ENCODE measurements around the gene RAB18.

Gene RAB18

GRCh38 chr10:27479016-27479415 is 25.1 kb upstream of the RAB18 start:
- H3K36me3 ChIP-seq (ENCODE audit: control insufficient read depth, insufficient read depth, low read length) = no peaks in the 10 kb centered on the region
- H3K9me3 ChIP-seq (ENCODE audit: control insufficient read depth, insufficient read depth, low read length) = no peaks in the 10 kb centered on the region
- H3K4me1 ChIP-seq (ENCODE audit: control insufficient read depth, insufficient read depth, low read length) = no peaks in the 10 kb centered on the region
- no CpG with 5 or more reads among the region's 2 CpGs for WGBS (ENCODE audit: insufficient coverage, insufficient read length)
- no peak overlapping the region for H3K4me3 ChIP-seq (ENCODE audit: low read length)
- H3K27me3 ChIP-seq (ENCODE audit: control insufficient read depth, insufficient read depth, low read length) = no peaks in the 10 kb centered on the region
- DNase-seq (ENCODE audit: low read depth, low spot score) = no peak
- no peak overlapping the region for H3K27ac ChIP-seq (ENCODE audit: low read length)

GRCh38 chr10:27481486-27481885 is 22.6 kb upstream of the RAB18 start:
- Histone ChIP-seq H3K4me1 (ENCODE audit: control insufficient read depth, insufficient read depth, low read length) (no peaks in the 10 kb centered on the region), H3K9me3 (ENCODE audit: control insufficient read depth, insufficient read depth, low read length) (no peaks in the 10 kb centered on the region), H3K27me3 (ENCODE audit: control insufficient read depth, insufficient read depth, low read length) (no peaks in the 10 kb centered on the region), H3K4me3 (ENCODE audit: low read length) (no peak overlapping the region), H3K36me3 (ENCODE audit: control insufficient read depth, insufficient read depth, low read length) (no peaks in the 10 kb centered on the region), H3K27ac (ENCODE audit: low read length) (no peak overlapping the region)
- WGBS (ENCODE audit: insufficient coverage, insufficient read length) = no CpG with 5 or more reads among the region's 1 CpG
- no peak for DNase-seq (ENCODE audit: low read depth, low spot score)

GRCh38 chr10:27482984-27483956 is 20.8 kb upstream of the RAB18 start:
- Histone ChIP-seq H3K36me3 (ENCODE audit: control insufficient read depth, insufficient read depth, low read length) (no peaks in the 10 kb centered on the region), H3K27me3 (ENCODE audit: control insufficient read depth, insufficient read depth, low read length) (no peaks in the 10 kb centered on the region), H3K9me3 (ENCODE audit: control insufficient read depth, insufficient read depth, low read length) (no peaks in the 10 kb centered on the region), H3K4me3 (ENCODE audit: low read length) (no peak overlapping the region), H3K27ac (ENCODE audit: low read length) (no peak overlapping the region), H3K4me1 (ENCODE audit: control insufficient read depth, insufficient read depth, low read length) (no peaks in the 10 kb centered on the region)
- no CpG with 5 or more reads among the region's 10 CpGs for WGBS (ENCODE audit: insufficient coverage, insufficient read length)
- DNase-seq (ENCODE audit: low read depth, low spot score) = no peak

GRCh38 chr10:27485368-27485767 is 18.7 kb upstream of the RAB18 start:
- H3K27ac ChIP-seq (ENCODE audit: low read length) = no peak overlapping the region
- no peaks in the 10 kb centered on the region for H3K27me3 ChIP-seq (ENCODE audit: control insufficient read depth, insufficient read depth, low read length)
- no peak for DNase-seq (ENCODE audit: low read depth, low spot score)
- no peaks in the 10 kb centered on the region for H3K4me1 ChIP-seq (ENCODE audit: control insufficient read depth, insufficient read depth, low read length)
- H3K4me3 ChIP-seq (ENCODE audit: low read length) = no peak overlapping the region
- WGBS (ENCODE audit: insufficient coverage, insufficient read length) = no CpG with 5 or more reads among the region's 2 CpGs
- H3K9me3 ChIP-seq (ENCODE audit: control insufficient read depth, insufficient read depth, low read length) = no peaks in the 10 kb centered on the region
- H3K36me3 ChIP-seq (ENCODE audit: control insufficient read depth, insufficient read depth, low read length) = no peaks in the 10 kb centered on the region

GRCh38 chr10:27485986-27486385 is 18.1 kb upstream of the RAB18 start:
- no peak overlapping the region for H3K4me3 ChIP-seq (ENCODE audit: low read length)
- no CpG with 5 or more reads among the region's 2 CpGs for WGBS (ENCODE audit: insufficient coverage, insufficient read length)
- H3K27ac ChIP-seq (ENCODE audit: low read length) = no peak overlapping the region
- H3K4me1 ChIP-seq (ENCODE audit: control insufficient read depth, insufficient read depth, low read length) = no peaks in the 10 kb centered on the region
- no peaks in the 10 kb centered on the region for H3K36me3 ChIP-seq (ENCODE audit: control insufficient read depth, insufficient read depth, low read length)
- H3K9me3 ChIP-seq (ENCODE audit: control insufficient read depth, insufficient read depth, low read length) = no peaks in the 10 kb centered on the region
- DNase-seq (ENCODE audit: low read depth, low spot score) = no peak
- no peaks in the 10 kb centered on the region for H3K27me3 ChIP-seq (ENCODE audit: control insufficient read depth, insufficient read depth, low read length)

- WGBS (ENCODE audit: insufficient coverage, insufficient read length) = no CpG with 5 or more reads among the region's 1 CpG
- H3K36me3 ChIP-seq (ENCODE audit: control insufficient read depth, insufficient read depth, low read length) = no peaks in the 10 kb centered on the region
- H3K4me1 ChIP-seq (ENCODE audit: control insufficient read depth, insufficient read depth, low read length) = no peaks in the 10 kb centered on the region
- no peaks in the 10 kb centered on the region for H3K27me3 ChIP-seq (ENCODE audit: control insufficient read depth, insufficient read depth, low read length)
- no peaks in the 10 kb centered on the region for H3K9me3 ChIP-seq (ENCODE audit: control insufficient read depth, insufficient read depth, low read length)
- H3K27ac ChIP-seq (ENCODE audit: low read length) = no peak overlapping the region
- no peak overlapping the region for H3K4me3 ChIP-seq (ENCODE audit: low read length)
- no peak for DNase-seq (ENCODE audit: low read depth, low spot score)
Observed at GRCh38 chr10:27490807-27491206, 13.3 kb upstream of the RAB18 start.

GRCh38 chr10:27494116-27494805 is 9.8 kb upstream of the RAB18 start:
- no peaks in the 10 kb centered on the region for H3K27me3 ChIP-seq (ENCODE audit: control insufficient read depth, insufficient read depth, low read length)
- H3K4me3 ChIP-seq (ENCODE audit: low read length) = no peak overlapping the region
- no peak overlapping the region for H3K27ac ChIP-seq (ENCODE audit: low read length)
- no peaks in the 10 kb centered on the region for H3K9me3 ChIP-seq (ENCODE audit: control insufficient read depth, insufficient read depth, low read length)
- no peaks in the 10 kb centered on the region for H3K36me3 ChIP-seq (ENCODE audit: control insufficient read depth, insufficient read depth, low read length)
- no peak for DNase-seq (ENCODE audit: low read depth, low spot score)
- H3K4me1 ChIP-seq (ENCODE audit: control insufficient read depth, insufficient read depth, low read length) = no peaks in the 10 kb centered on the region
- no CpG with 5 or more reads among the region's 1 CpG for WGBS (ENCODE audit: insufficient coverage, insufficient read length)

GRCh38 chr10:27496137-27496536 is 8.0 kb upstream of the RAB18 start:
- Histone ChIP-seq H3K9me3 (ENCODE audit: control insufficient read depth, insufficient read depth, low read length) (no peaks in the 10 kb centered on the region), H3K4me1 (ENCODE audit: control insufficient read depth, insufficient read depth, low read length) (no peaks in the 10 kb centered on the region), H3K4me3 (ENCODE audit: low read length) (no peak overlapping the region), H3K27me3 (ENCODE audit: control insufficient read depth, insufficient read depth, low read length) (no peaks in the 10 kb centered on the region), H3K36me3 (ENCODE audit: control insufficient read depth, insufficient read depth, low read length) (no peaks in the 10 kb centered on the region), H3K27ac (ENCODE audit: low read length) (no peak overlapping the region)
- DNase-seq (ENCODE audit: low read depth, low spot score) = no peak
- WGBS (ENCODE audit: insufficient coverage, insufficient read length) = no CpG with 5 or more reads among the region's 4 CpGs

GRCh38 chr10:27500096-27500495 is 4.0 kb upstream of the RAB18 start:
- DNase-seq (ENCODE audit: low read depth, low spot score) = no peak
- H3K4me1 ChIP-seq (ENCODE audit: control insufficient read depth, insufficient read depth, low read length) = no peaks in the 10 kb centered on the region; the same call in 1 of the 2 replicates
- H3K4me3 ChIP-seq (ENCODE audit: low read length) = no peak overlapping the region
- H3K36me3 ChIP-seq (ENCODE audit: control insufficient read depth, insufficient read depth, low read length) = no peaks in the 10 kb centered on the region
- no peaks in the 10 kb centered on the region for H3K9me3 ChIP-seq (ENCODE audit: control insufficient read depth, insufficient read depth, low read length)
- H3K27ac ChIP-seq (ENCODE audit: low read length) = no peak overlapping the region
- no peaks in the 10 kb centered on the region for H3K27me3 ChIP-seq (ENCODE audit: control insufficient read depth, insufficient read depth, low read length)

GRCh38 chr10:27500886-27501285 is 3.2 kb upstream of the RAB18 start:
- Histone ChIP-seq H3K27me3 (ENCODE audit: control insufficient read depth, insufficient read depth, low read length) (no peaks in the 10 kb centered on the region), H3K9me3 (ENCODE audit: control insufficient read depth, insufficient read depth, low read length) (no peaks in the 10 kb centered on the region), H3K4me3 (ENCODE audit: low read length) (no peak overlapping the region), H3K4me1 (ENCODE audit: control insufficient read depth, insufficient read depth, low read length) (no peaks in the 10 kb centered on the region; the same call in 1 of the 2 replicates), H3K27ac (ENCODE audit: low read length) (no peak overlapping the region), H3K36me3 (ENCODE audit: control insufficient read depth, insufficient read depth, low read length) (no peaks in the 10 kb centered on the region)
- no CpG with 5 or more reads among the region's 5 CpGs for WGBS (ENCODE audit: insufficient coverage, insufficient read length)
- no peak for DNase-seq (ENCODE audit: low read depth, low spot score)

All from iPS DF 6.9 (cell line).